Activated CD4-positive, alpha-beta T cell treated with anti-CD3 and anti-CD28 coated beads for 1 hour (primary cell): ENCODE measurements around the gene SRSF3.
"Not testable (repeated sequence)": the region's sequence is repeated elsewhere in the genome, so short reads cannot be mapped to it uniquely, and the experiment has no call there.

Experiments
- DNase-seq: peaks from one replicate; pipeline ENCODE4 v3.0.0-alpha.2; 2020

The SRSF3 gene

DNA sequence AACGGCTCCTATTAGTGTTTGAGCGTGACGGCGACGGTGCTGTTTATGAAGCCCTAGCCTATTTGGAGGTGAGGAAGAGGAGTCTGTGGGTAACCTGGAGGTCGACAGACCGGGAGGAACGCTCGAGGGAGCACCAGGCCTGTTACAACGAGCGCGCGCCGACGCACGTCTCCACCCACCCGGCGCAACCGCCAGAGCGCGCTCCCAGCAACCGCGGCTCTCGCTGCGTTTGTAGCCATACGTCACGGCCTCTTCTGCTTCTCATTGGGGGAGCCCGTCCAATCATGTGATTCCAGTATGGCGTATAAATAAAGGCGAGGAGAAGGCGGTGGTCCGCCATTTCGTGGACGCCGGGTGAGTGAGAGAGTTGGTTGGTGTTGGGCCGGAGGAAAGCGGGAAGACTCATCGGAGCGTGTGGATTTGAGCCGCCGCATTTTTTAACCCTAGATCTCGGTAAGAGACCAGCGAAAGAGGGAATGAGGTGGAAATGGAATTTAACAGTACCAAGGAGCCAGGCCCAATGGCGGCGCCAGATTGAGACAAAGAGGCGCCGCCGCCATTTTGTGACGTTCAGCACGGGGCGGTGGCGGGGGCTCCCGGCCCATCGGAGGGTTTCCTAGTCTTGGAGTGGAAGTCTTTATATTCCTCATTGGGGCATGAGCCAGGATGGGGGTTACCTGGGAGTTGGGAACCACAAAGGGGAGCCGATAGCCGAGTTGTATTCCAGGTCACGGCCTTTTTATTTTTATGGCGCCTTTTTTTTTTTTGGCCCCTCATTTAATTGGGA lies at the start of gene SRSF3:
TSS of gene SRSF3 (plus strand) at position 334 of the 787 bp plus-strand sequence. CDS start 2,401 bp downstream, outside the sequence.
- DNase-seq: peak; percentile 92

DNA sequence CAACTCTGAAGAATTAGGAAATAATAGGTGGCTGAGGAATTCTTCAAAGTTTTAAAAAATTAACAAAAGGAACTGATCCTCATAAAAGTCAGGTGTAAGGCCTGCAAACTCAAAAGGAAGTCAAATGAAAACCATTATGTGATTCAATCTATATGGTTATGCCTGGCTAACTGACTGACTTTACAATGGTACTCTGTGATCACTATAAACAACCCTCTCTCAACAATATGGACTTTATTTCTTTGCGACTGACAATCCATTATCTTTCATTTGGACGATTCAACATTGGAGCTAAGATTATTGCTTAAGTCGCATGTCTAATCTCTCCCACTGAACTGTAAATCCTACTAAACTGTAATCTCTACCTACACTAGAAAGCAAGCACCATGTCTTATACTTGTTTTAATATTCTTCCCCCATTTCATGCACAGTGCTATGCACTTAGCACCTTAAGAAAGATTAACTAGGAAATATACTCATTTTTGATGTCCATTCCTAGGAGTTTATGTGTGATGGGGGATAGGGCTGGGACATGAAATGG lies 48.3 kb upstream of the SRSF3 start:
- no peak for DNase-seq

DNA sequence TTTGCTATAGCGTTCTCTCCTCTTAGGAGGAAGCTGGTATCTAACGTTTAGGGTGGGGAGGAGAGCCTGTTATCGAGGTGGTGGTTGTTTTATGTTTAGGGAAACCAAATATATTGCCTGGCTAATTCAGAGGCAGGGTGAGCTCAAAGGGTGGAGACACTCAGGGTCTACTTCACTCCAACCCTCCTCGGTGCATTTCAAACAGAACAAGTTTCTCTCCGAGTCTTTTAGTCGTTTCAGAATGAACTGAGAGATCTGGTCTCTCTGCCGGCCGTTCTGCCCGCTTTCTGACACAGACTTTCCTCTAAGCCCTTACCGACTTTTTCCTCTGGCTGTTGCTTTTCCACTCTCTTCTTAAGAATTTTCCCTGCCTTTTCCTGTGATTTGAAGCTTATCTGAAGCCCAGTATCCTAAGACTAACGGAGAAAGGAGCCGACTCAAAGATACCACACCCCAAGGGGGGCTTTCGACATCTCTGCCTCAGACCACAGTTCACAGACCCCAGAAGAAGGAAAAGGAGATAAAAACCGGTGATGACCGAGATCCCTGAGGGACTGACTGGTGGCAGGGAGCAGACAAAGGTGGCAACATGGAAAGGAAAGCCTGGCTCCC lies 47.7 kb upstream of the SRSF3 start:
- peak; percentile 12 for DNase-seq

DNA sequence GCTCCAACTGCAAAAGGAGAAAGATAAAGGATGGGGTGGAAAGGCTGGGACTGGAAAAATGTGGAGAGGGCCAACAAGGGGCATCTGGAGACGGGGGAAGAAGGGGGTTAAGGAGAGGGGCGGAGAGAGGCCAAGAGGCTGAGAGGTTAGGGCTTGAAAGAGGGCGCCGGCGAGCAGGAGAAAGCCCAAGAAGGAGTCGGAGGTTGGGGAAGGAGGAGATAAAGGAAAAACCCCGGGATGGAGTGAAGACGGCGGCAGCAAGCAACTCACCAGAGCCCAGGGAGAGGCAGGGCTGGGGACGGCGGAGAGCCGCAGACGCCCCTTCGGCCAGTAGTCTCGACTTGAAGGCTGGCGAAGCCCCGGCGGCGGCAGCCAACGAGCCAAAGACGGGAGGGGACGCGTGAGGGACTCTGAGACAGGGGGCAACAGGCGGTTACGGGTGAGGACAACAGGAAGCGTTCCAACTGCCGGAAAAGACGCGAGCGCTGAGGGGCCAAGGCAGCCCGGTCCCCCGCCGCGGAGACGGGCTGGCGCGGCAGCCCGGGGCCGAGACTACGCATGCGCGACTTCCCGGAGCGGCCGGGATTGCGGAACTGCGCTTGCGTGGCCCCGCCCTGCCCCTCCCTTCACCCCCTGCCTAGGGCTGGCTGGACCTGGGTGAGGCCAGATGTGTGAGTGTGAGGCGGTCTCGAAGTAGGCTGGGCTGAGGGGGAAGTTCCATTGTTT lies 47.1 kb upstream of the SRSF3 start, which contains the start of gene STK38:
TSS of gene STK38 (minus strand) at position 560 of the 726 bp plus-strand sequence. CDS start 7,277 bp downstream, outside the sequence.
- peak; percentile 90 for DNase-seq

DNA sequence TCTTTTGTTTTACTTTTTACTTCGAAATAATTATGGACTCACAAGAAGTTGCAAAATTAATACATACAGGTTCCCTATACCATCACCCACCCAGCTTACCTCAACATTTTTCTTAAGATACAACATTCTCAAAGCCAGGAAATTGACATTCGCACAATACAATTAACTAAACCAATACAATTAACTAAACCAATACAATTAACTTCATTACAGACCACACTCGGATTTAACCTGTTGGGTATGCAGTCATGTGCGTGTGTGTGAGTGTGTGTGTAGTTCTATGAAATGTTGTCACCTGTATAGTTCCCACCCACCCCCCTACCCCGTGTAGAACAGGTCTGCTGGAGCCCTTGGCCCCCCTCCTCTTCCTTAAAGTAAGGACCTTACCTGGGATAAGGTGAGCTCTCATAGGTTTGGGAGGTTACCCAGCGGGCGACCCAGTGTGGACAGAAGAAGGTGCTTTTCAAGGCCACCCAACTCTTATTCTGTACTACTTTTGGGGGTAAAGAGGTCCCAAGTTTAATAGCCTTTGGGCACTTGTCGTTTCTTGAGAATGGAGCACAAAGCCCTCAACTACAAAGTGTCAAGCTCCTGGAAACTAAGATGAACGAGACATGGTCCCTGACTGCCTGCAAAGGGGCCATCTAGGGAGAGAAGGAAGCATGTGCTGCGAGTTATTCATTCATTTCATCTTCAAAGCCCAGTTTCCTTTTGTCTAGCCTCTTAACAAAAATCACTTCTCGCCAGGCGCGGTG lies 46.3 kb upstream of the SRSF3 start:
- DNase-seq: no peak

DNA sequence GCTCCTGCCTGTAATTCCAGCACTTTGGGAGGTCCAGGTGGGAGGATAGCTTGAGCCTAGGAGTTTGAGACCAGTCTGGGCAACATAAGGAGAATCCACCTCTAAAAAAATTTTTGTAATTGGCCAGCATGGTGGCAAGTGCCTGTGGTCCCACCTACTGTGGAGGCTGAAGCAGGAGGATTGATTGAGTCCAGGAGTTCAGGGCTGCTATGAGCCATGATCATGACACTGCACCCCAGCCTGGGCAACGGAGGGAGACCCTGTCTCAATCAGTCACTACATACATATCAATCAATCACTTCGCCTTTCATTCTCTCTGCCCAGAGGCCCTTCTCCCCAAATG lies 45.8 kb upstream of the SRSF3 start:
- DNase-seq: no peak

DNA sequence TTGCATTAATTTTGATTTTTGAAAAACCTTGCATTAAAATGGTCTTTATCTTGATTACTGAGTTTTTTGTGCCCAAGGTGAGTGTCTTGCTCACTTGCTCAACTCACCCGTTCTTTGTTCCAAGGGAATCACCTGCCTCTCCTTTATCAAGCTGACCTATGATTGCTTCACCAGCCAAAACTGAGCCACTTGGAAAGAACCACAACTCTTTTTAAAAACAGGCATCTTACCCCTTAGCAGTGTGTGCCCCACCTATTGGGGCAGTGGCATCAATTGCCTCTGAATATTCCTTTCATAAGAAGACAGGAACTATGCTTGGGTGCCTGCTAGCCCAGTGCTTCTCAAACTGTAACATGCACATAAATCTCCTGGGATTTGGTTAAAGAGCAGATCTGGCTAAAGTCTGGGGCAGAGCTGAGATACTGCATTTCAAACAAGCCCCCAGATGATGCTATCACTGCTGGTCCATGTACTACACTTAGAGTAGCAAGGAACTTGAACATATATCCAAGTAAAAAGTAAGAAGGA lies 43.6 kb upstream of the SRSF3 start:
- DNase-seq: no peak

DNA sequence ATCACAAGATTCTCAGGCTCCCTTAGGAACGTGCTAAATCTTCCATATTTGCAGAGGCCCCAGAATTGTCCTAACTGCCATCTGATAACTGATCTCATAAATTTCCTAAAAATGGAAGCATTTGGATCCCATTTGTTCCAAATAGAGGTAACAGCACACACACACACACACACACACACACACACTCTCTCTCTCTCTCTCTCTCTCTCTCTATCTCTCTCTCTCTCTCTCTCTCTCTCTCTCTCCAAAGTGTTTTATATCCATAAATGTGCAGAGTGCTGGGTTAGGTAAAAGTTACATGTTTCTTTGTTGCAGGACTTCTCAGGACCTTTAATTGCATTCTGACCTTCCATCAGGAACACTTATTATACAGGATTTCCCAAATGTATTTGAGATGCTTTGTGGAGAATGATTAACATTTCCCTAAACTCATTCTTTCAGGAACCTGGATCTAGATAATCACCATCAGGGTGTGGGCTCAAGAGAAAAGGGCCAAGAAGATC lies 38.4 kb upstream of the SRSF3 start:
- no peak for DNase-seq

DNA sequence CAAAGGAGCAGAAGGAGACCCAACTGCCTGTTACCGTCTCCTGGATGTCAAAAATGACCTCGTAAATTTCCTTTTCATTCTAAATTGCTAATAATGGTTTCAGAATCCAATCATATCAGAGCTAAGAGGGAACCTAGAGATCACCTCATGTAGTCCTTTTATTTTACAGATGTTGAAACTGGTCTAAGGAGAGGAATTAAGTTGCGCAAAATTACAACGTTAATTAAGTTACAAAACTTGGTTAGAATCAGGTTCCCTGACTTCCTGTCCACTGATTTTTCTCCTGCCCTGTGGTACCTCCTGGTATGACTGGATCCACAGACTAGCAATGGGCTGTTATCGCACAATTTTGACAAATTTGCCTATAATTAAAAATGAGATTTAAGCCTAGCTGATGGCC lies 37.9 kb upstream of the SRSF3 start:
- DNase-seq: no peak

DNA sequence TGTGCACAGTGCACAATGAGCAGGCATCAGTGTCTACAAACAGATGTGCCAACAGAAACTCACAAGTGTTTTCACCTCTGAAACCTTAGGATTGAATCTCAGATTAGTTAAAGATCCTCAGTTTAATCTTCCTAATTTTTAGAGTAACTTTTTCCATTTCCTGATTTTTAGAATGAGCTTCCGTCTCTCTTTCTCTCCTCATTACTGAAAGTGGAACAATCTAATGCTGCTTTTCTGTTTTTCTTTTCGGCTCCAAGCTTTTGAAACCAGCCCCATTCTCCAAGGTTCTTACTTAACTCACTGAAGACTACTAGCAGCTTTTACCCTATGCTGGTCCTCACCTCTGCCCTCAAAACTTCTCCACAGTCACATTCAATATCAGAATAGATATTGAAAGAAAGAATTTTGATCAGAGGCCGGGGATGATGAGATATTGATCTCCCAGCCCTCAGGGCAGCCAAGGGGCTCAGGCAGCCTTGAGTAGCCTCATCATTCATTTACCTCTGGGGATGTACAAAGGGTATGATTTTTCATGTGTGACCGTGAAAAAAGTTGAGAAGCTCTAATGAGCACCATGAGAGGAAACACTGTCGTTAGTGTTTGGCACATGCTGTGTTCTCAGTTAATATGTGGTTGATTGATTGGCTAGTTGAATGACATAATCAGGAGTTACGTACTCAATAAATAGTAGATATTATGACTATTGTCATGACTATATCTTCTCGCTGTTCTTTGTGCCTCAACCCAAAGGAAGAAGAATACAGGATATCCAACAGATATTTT lies 35.0 kb upstream of the SRSF3 start:
- DNase-seq: no peak

DNA sequence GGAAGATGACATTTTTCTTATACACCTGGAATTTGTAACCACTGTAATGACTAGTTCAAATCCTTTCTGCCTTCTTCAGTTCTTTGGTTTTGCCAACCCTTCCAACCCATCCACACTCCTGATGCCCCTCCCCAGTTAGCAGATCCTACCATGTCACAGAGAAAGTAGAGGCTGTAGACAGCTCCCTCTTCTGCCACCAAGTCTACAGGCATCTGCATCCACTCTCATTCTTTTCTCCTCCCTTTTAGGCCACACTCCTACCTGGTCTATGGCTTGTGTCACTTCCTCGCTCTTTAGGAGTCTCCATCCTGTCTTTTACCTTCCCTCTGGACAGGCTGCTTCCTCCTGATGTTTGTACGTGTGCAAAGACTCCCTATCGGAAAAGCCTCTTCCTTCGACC lies 33.3 kb upstream of the SRSF3 start:
- DNase-seq: no peak

DNA sequence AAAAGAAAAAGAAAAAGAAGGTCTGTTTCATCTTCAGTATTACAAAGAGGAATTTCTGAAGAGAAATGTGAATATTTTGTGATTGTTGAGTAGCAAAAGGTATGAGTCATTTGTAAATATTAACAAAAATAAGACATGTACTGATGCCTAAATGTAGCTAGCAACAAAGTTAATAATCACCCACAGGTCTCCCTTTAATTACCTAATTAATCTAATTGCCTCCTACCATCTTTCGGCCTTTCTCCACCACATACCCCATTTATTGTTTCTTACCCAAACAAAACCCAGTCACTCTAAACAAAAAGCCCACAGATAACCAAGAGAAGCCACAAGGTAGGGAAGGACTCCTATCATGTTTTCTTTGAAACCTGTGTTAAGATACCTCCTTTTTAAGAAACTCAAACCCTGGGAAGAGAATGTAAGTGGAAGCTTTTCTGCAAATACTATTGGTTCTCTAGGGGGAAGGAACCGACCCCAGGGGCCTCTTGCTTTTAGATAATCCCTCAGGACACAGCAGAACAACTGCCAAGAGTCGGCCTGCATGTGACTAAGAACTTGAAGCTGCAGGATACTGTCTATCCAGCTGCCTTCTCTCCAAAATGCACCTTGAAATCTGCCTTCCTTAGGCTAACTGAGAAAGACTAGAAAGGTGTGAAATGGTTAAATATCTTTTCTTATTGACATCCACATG lies 30.8 kb upstream of the SRSF3 start:
- DNase-seq: no peak

DNA sequence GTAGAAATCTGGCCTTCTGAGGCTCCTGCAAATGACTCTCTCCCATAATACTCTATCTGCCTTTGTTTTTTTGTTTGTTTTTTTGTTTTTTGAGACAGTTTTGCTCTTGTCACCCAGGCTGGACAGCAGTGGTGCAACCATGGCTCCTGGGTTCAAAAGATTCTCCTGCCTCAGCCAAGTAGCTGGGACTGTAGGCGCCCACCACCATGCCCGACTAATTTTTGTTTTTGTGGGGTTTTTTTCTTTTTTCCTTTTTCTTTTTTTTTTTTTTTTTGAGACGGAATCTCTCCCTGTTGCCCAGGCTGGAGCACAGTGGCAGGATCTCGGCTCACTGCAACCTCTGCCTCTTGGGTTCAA lies 30.3 kb upstream of the SRSF3 start:
- DNase-seq: no peak

DNA sequence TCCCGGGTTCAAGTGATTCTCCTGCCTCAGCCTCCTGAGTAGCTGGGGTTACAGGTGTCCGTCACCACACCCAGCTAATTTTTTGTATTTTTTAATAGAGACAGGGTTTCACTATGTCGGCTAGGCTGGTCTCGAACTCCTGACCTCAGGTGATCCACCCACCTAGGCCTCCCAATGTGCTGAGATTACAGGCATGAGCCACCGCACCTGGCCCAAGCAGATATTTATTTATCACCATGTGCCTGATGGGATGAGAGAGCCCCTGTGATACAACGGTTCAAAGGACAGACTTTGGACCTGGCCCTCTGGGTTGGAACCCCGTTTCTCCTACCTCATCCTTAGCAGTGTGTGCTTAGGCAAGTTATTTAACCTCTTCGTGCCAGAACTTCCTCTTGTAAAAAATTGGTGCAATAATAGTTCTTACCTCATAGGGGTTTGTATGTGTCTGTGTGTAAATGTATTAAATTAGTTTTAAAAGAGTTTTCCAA lies 27.7 kb upstream of the SRSF3 start:
- DNase-seq: no peak

DNA sequence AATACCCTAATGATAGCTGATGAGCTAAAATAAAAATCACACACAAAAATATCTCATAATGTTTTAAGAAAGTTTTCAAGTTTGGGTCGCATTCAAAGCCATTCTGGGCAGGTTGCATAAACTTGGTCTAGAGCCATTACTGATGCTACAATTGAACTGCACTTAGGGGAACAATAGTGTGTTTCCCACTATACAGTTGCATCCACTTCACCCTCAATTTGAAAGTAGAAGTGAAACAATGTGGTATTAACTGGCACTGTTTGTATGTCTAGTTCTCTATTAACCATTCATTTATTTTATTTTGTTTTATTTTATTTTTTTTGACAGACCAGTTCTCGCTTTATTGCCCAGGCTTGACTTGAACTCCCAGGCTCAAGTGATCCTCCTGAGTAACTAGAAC lies 23.9 kb upstream of the SRSF3 start:
- DNase-seq: no peak

DNA sequence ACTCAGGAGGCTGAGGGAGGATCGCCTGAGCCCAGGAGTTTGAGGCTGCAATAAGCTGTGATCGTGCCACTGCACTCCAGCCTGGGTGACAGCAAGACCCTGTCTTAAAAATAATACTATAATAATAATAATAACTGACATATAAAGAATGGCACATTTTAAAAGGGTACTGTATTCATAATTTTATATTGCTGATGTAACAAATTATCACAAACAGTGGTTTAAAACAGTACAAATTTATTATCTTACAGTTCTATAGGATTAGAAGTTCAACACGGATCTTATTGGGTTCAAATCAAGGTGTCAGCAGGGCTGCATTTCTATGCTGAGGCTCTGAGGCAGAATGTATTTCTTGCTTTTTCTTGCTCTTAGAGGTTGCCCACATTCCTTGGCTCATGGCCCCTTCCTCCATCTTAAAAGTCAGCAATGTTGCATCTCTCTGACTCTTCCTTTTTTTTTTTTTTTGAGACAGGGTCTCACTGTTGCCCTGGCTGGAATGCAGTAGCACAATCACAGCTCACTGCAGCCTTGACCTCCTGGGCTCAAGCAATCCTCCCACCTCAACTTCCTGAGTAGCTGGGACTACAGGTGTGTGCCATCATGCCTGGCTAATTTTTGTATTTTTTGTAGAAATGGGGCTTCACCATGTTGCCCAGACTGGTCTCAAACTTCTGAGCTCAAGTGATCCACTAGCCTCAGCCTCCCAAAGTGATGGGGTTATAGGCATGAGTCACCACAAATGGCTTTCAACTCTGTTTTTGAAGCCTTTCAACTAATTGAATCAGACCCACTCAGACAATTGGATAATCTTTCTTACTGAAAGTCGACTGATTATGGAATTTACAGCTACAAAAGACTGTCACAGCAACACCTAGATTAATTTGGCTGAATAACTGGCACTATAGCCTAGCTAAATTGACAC lies 22.8 kb upstream of the SRSF3 start:
- DNase-seq: no peak

DNA sequence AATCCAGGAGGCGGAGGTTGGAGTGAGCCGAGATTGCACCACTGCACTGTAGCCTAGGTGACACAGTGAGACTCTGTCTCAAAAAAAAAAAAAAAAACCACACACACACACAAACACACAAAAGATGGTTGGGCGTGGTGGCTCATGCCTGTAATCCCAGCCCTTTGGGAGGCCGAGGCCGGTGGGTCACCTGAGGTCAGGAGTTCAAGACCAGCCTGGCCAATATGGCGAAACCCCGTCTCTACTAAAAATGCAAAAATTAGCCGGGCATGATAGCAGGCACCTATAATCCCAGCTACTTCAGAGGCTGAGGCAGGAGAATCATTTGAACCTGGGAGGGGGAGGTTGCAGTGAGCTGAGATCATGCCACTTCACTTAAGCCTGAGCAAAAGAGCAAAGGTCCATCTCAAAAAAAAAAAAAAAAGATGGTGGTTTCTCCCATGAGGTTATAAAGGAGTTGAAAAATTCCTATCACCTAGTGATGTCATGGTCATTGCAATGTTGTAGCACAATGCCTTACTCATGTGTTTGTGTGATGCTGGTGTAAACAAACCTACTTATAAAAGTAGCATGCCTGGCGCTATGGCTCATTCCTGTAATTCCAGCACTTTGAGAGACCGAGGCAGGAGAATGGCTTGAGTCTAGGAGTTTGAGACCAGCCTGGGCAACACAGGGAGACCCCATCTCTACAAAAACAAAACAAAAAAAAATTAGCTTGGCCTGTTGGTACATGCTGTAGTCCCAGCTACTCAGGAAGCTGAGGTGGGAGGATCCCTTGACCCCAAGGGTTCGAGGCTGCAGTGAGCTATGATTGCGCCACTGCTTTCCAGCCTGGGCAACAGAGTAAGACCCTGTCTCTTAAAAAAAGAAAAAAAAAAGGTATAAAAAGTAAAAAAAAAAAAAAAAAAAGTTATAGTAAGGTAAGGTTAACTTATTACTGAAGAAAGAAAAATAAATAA lies 21.5 kb upstream of the SRSF3 start:
- DNase-seq: not testable (repeated sequence)

DNA sequence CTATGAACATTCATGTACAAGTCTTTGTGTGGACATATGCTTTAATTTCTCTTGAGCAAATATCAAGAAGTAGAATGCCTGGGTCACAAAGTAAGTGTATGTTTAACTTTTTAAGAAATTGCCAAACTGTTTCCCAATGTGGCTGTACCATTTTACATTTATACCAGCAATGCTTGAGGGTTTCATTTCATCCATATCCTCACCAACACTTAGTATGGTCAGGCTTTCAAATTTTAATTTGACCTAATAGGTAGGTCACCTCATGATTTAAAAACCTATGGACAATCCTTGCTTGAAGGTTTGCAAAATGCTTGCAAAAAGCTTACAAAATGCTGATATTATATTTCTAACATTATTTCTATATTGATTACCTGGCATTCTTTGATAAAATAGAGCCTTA lies 19.5 kb upstream of the SRSF3 start:
- no peak for DNase-seq

DNA sequence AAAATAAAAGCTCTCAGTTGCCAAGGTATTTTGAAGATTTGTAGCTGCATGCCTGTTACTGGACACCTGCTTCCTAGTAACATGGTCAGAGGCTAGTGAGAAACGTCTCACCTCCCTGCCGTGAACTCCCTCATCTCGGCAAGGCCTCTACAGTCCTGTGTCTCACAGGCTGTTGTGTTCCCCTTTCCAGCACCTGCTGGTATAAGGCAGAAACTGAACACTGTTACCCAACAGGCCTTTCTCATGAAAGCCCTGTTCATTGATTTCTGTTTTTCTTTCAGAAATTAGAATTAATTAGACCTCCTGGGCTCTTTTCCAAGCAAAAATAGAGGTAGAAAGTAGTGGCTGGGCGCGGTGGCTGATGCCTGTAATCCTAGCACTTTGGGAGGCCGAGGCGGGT lies 17.6 kb upstream of the SRSF3 start:
- no peak for DNase-seq
